HepG2 (cell line): Measurements from ENCODE around the gene FOSB. TPM values are rescaled to one million over a fixed set of nuclear protein-coding genes. Genes with fewer than 3 reads are reported as not detected.

Source experiments
- ATF7 ChIP-seq, 2 experiments: fragments of 450-650 bp in 1 of 2; sonication (generic) in 1 of 2; formaldehyde crosslinking in 1 of 2; IDR thresholded peaks; 2 replicates each; pipeline versions ENCODE4 v1.4.0 to v1.6.1; 2016 to 2020; ENCODE audit warnings: antibody characterized with exemption in 1 of 2, mild to moderate bottlenecking in 1 of 2, missing genetic modification reagents in 1 of 2
- ATF7-NPFF ChIP-seq: sonication (generic); formaldehyde crosslinking; IDR thresholded peaks from 2 replicates; pipeline ENCODE4 v1.8.1; 2023; ENCODE audit warnings: mild to moderate bottlenecking, low read depth, missing genetic modification reagents, moderate library complexity
- BRCA1 ChIP-seq: sonication (generic); formaldehyde crosslinking; IDR thresholded peaks from 2 replicates; pipeline ENCODE4 v1.4.0; 2020; ENCODE audit warnings: missing genetic modification reagents
- CHD2 ChIP-seq: IDR thresholded peaks from 2 replicates; pipeline ENCODE4 v1.6.1; 2011; ENCODE audit warnings: low read depth, low read length, improper control_type of control experiment
- DNMT3B ChIP-seq: conservative IDR thresholded peaks from 2 replicates; pipeline ENCODE4 v1.6.1; 2016; ENCODE audit warnings: missing biosample characterization, control low read depth
- ELF4 ChIP-seq: sonication (generic); formaldehyde crosslinking; IDR thresholded peaks from 2 replicates; pipeline ENCODE4 v1.5.0; 2020; ENCODE audit warnings: missing genetic modification reagents, mild to moderate bottlenecking, moderate library complexity, borderline replicate concordance
- HHEX ChIP-seq: IDR thresholded peaks from 2 replicates; pipeline ENCODE4 v1.6.1; 2016; ENCODE audit warnings: control low read depth
- JARID2 ChIP-seq: sonication (generic); formaldehyde crosslinking; IDR thresholded peaks from 2 replicates; pipeline ENCODE4 v1.8.1; 2023; ENCODE audit warnings: missing genetic modification reagents, inconsistent platforms; ENCODE audit not compliant: insufficient replicate concordance
- KLF6 ChIP-seq: IDR thresholded peaks from 2 replicates; pipeline ENCODE4 v1.8.0; 2016; ENCODE audit warnings: missing biosample characterization, missing genetic modification reagents
- NFYC ChIP-seq: IDR thresholded peaks from 2 replicates; pipeline ENCODE4 v1.6.1; 2016; ENCODE audit warnings: missing genetic modification reagents, missing compliant biosample characterization
- NR0B2 ChIP-seq: sonication (generic); formaldehyde crosslinking; IDR thresholded peaks from 2 replicates; pipeline ENCODE4 v1.4.0; 2020; ENCODE audit warnings: mild to moderate bottlenecking, missing genetic modification reagents
- ONECUT2 ChIP-seq: sonication (generic); formaldehyde crosslinking; IDR thresholded peaks from 2 replicates; pipeline ENCODE4 v1.4.0; 2020; ENCODE audit warnings: missing genetic modification reagents
- PPARG ChIP-seq: conservative IDR thresholded peaks from 2 replicates; pipeline ENCODE4 v1.6.1; 2016; ENCODE audit warnings: missing biosample characterization, missing genetic modification reagents
- PRPF4 ChIP-seq: fragments of 200-400 bp; formaldehyde crosslinking; IDR thresholded peaks from 2 replicates; pipeline ENCODE4 v1.6.1; 2016; ENCODE audit warnings: low read length, low read depth; ENCODE audit not compliant: poor library complexity, severe bottlenecking
- ZBTB3 ChIP-seq: sonication (generic); formaldehyde crosslinking; IDR thresholded peaks from 2 replicates; pipeline ENCODE4 v1.4.0; 2020; ENCODE audit warnings: low read depth, mild to moderate bottlenecking, moderate library complexity, missing genetic modification reagents, borderline replicate concordance
- ZIK1 ChIP-seq: sonication (generic); formaldehyde crosslinking; IDR thresholded peaks from 2 replicates; pipeline ENCODE4 v1.5.0; 2020; ENCODE audit warnings: mild to moderate bottlenecking, low read depth, missing genetic modification reagents, borderline replicate concordance
- ZNF331 ChIP-seq: sonication (generic); formaldehyde crosslinking; IDR thresholded peaks from 2 replicates; pipeline ENCODE4 v1.4.0; 2020; ENCODE audit warnings: missing genetic modification reagents
- ZNF556 ChIP-seq: sonication (generic); formaldehyde crosslinking; IDR thresholded peaks from 2 replicates; pipeline ENCODE4 v1.4.0; 2020; ENCODE audit warnings: mild to moderate bottlenecking, missing genetic modification reagents, borderline replicate concordance
- ZNF704 ChIP-seq: sonication (generic); formaldehyde crosslinking; IDR thresholded peaks from 2 replicates; pipeline ENCODE4 v1.8.1; 2023; ENCODE audit warnings: mild to moderate bottlenecking, inconsistent platforms, moderate library complexity, missing genetic modification reagents, borderline replicate concordance
- polyA plus RNA-seq, 8 experiments: library from polyadenylated mRNA; depleted of rRNA in 3 of 8; stranded (reverse) in 7 of 8; unstranded in 1 of 8; fragments of >200 nt; fragmentation: Illumina TruSeq in 4 of 8; extraction: Trizol in 4 of 8; gene quantifications; 2 replicates each; pipeline versions ENCODE4 v1.2.1 to v1.2.3, GENCODE V29; 2011 to 2016; ENCODE audit warnings: low read depth in 4 of 8, missing spikeins in 1 of 8, mixed read lengths in 1 of 8; ENCODE audit not compliant: insufficient read depth in 1 of 8
- total RNA-seq, 5 experiments: library from RNA; depleted of rRNA; stranded (reverse); fragments of >200 nt; fragmentation: Illumina TruSeq; extraction: Trizol; gene quantifications; 2 replicates each; pipeline ENCODE4 v1.2.3, GENCODE V29; 2016; ENCODE audit warnings: low read depth in 1 of 5
- TF ChIP-seq, protein P1 (sequence below): sonication (generic); formaldehyde crosslinking; IDR thresholded peaks from 2 replicates; pipeline ENCODE4 v1.5.0; 2020; ENCODE audit warnings: missing genetic modification reagents
- TF ChIP-seq, protein P2 (sequence below): IDR thresholded peaks from 2 replicates; pipeline ENCODE4 v1.6.1; 2012; ENCODE audit warnings: low read length, improper control_type of control experiment
- TF ChIP-seq, protein P3 (sequence below): sonication (generic); formaldehyde crosslinking; IDR thresholded peaks from 2 replicates; pipeline ENCODE4 v1.8.1; 2023; ENCODE audit warnings: mild to moderate bottlenecking, missing genetic modification reagents

The FOSB gene
- total and polyA plus RNA-seq, 2 of the 13 experiments (the other 11 are each of a cell fraction or from before 2014, with no cell fraction given): 2.8 to 6.0 TPM

GRCh38 chr19:45506246-45506988 is 38.6 kb downstream of the FOSB start (continued):
- TF ChIP-seq, protein P1, sequence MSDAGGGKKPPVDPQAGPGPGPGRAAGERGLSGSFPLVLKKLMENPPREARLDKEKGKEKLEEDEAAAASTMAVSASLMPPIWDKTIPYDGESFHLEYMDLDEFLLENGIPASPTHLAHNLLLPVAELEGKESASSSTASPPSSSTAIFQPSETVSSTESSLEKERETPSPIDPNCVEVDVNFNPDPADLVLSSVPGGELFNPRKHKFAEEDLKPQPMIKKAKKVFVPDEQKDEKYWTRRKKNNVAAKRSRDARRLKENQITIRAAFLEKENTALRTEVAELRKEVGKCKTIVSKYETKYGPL: no peak; the same call in 1 of the 2 replicates
- TF ChIP-seq NR0B2 (CRISPR knock-in tag) (peak; percentile 64; the same call in 1 of the 2 replicates), ATF7-NPFF (CRISPR knock-in tag) (no peak; the same call in 1 of the 2 replicates), ZNF331 (no peak), ZIK1 (CRISPR knock-in tag) (no peak; the same call in 1 of the 2 replicates), ATF7 (IDR thresholded peaks at IDR 0.05) (peak; percentile 98), ATF7 (CRISPR knock-in tag; IDR thresholded peaks at IDR 0.05) (peak; percentile 98), ZNF704 (CRISPR knock-in tag) (no peak), HHEX (CRISPR knock-in tag) (no peak), PRPF4 (no peak), KLF6 (peak; percentile 37; the same call in 1 of the 2 replicates), DNMT3B (CRISPR knock-in tag) (no peak), ELF4 (no peak), BRCA1 (CRISPR knock-in tag) (no peak), NFYC (no peak), CHD2 (no peak), JARID2 (CRISPR knock-in tag) (no peak), ZNF556 (CRISPR knock-in tag) (no peak; the same call in 1 of the 2 replicates), ONECUT2 (CRISPR knock-in tag) (no peak), ZBTB3 (CRISPR knock-in tag) (no peak), PPARG (CRISPR knock-in tag) (no peak)
- TF ChIP-seq, protein P2, sequence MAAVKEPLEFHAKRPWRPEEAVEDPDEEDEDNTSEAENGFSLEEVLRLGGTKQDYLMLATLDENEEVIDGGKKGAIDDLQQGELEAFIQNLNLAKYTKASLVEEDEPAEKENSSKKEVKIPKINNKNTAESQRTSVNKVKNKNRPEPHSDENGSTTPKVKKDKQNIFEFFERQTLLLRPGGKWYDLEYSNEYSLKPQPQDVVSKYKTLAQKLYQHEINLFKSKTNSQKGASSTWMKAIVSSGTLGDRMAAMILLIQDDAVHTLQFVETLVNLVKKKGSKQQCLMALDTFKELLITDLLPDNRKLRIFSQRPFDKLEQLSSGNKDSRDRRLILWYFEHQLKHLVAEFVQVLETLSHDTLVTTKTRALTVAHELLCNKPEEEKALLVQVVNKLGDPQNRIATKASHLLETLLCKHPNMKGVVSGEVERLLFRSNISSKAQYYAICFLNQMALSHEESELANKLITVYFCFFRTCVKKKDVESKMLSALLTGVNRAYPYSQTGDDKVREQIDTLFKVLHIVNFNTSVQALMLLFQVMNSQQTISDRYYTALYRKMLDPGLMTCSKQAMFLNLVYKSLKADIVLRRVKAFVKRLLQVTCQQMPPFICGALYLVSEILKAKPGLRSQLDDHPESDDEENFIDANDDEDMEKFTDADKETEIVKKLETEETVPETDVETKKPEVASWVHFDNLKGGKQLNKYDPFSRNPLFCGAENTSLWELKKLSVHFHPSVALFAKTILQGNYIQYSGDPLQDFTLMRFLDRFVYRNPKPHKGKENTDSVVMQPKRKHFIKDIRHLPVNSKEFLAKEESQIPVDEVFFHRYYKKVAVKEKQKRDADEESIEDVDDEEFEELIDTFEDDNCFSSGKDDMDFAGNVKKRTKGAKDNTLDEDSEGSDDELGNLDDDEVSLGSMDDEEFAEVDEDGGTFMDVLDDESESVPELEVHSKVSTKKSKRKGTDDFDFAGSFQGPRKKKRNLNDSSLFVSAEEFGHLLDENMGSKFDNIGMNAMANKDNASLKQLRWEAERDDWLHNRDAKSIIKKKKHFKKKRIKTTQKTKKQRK: no peak
- TF ChIP-seq, protein P3, sequence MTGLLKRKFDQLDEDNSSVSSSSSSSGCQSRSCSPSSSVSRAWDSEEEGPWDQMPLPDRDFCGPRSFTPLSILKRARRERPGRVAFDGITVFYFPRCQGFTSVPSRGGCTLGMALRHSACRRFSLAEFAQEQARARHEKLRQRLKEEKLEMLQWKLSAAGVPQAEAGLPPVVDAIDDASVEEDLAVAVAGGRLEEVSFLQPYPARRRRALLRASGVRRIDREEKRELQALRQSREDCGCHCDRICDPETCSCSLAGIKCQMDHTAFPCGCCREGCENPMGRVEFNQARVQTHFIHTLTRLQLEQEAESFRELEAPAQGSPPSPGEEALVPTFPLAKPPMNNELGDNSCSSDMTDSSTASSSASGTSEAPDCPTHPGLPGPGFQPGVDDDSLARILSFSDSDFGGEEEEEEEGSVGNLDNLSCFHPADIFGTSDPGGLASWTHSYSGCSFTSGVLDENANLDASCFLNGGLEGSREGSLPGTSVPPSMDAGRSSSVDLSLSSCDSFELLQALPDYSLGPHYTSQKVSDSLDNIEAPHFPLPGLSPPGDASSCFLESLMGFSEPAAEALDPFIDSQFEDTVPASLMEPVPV (CRISPR knock-in tag): peak; percentile 45; the same call in 1 of the 2 replicates
